HCT116 (cell line): ENCODE results near the gene MARS1.

Source experiments
- ATF3 ChIP-seq: IDR thresholded peaks from 2 replicates; pipeline ENCODE4 v1.6.1; 2012
- EGR1 ChIP-seq: IDR thresholded peaks from 2 replicates; pipeline ENCODE4 v1.6.1; 2012; ENCODE audit warnings: low read depth
- EZH2 ChIP-seq: fragments of 200-600 bp; sonication (generic); IDR thresholded peaks from 2 replicates; pipeline ENCODE4 v1.6.1; 2017; ENCODE audit warnings: antibody characterized with exemption, mixed run types
- EZH2phosphoT487 ChIP-seq: fragments of 200-600 bp; IDR thresholded peaks from 2 replicates; pipeline ENCODE4 v1.6.1; 2018; ENCODE audit warnings: antibody characterized with exemption, borderline replicate concordance
- JUND ChIP-seq: IDR thresholded peaks from 2 replicates; pipeline ENCODE4 v1.6.1; 2012
- POLR2A ChIP-seq: IDR thresholded peaks from 2 replicates; pipeline ENCODE4 v1.7.0; 2011; ENCODE audit warnings: borderline replicate concordance; ENCODE audit not compliant: insufficient read depth, insufficient read length; ENCODE audit errors: extremely low read depth
- POLR2AphosphoS5 ChIP-seq: IDR thresholded peaks from 2 replicates; pipeline ENCODE4 v1.6.1; 2011; ENCODE audit warnings: mild to moderate bottlenecking, low read depth, low read length, moderate library complexity
- RAD21 ChIP-seq: IDR thresholded peaks from 2 replicates; pipeline ENCODE4 v1.6.1; 2012; ENCODE audit warnings: low read depth, mild to moderate bottlenecking
- REST ChIP-seq: IDR thresholded peaks from 2 replicates; pipeline ENCODE4 v1.6.1; 2012; ENCODE audit warnings: low read depth
- SIN3A ChIP-seq: IDR thresholded peaks from 2 replicates; pipeline ENCODE4 v1.6.1; 2012; ENCODE audit warnings: low read depth
- YY1 ChIP-seq: IDR thresholded peaks from 2 replicates; pipeline ENCODE4 v1.6.1; 2011; ENCODE audit warnings: low read length, low read depth, moderate library complexity, mild to moderate bottlenecking; ENCODE audit not compliant: insufficient replicate concordance; ENCODE audit errors: extremely low read depth
- ZNF274 ChIP-seq: fragments of 200-500 bp; sonication (Bioruptor generic); IDR thresholded peaks from 2 replicates; pipeline ENCODE4 v1.6.1; 2014; ENCODE audit warnings: mild to moderate bottlenecking, low read depth, low read length, inconsistent platforms
- TF ChIP-seq, protein P1 (sequence below), 3 experiments: fragments of 200-600 bp in 1 of 3; sonication (generic) in 1 of 3; IDR thresholded peaks in 2 of 3; conservative IDR thresholded peaks in 1 of 3; 2 replicates each; pipeline ENCODE4 v1.5.1; 2012 to 2017; ENCODE audit warnings: low read depth in 2 of 3, low read length in 2 of 3, antibody characterized with exemption in 1 of 3, borderline replicate concordance in 1 of 3, control low read depth in 1 of 3, mild to moderate bottlenecking in 1 of 3, mixed read lengths in 1 of 3, mixed run types in 1 of 3, moderate library complexity in 1 of 3; ENCODE audit not compliant: insufficient read depth in 1 of 3
- TF ChIP-seq, protein P2 (sequence below): IDR thresholded peaks from 2 replicates; pipeline ENCODE4 v1.6.1; 2011; ENCODE audit warnings: mild to moderate bottlenecking, low read length, moderate library complexity; ENCODE audit not compliant: insufficient replicate concordance; ENCODE audit errors: extremely low read depth

- no peak for TF ChIP-seq POLR2A
- TF ChIP-seq POLR2AphosphoS5: no peak
- TF ChIP-seq, protein P1, sequence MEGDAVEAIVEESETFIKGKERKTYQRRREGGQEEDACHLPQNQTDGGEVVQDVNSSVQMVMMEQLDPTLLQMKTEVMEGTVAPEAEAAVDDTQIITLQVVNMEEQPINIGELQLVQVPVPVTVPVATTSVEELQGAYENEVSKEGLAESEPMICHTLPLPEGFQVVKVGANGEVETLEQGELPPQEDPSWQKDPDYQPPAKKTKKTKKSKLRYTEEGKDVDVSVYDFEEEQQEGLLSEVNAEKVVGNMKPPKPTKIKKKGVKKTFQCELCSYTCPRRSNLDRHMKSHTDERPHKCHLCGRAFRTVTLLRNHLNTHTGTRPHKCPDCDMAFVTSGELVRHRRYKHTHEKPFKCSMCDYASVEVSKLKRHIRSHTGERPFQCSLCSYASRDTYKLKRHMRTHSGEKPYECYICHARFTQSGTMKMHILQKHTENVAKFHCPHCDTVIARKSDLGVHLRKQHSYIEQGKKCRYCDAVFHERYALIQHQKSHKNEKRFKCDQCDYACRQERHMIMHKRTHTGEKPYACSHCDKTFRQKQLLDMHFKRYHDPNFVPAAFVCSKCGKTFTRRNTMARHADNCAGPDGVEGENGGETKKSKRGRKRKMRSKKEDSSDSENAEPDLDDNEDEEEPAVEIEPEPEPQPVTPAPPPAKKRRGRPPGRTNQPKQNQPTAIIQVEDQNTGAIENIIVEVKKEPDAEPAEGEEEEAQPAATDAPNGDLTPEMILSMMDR (IDR thresholded peaks at IDR 0.05 in 2 of 3, conservative IDR thresholded peaks at IDR 0.05 in 1 of 3; ENCODE audit: borderline replicate concordance in 1 of 3, insufficient read depth in 1 of 3, low read depth in 2 of 3, low read length in 2 of 3): no peak
- no peak for TF ChIP-seq ATF3
- TF ChIP-seq EZH2: no peak
- no peak for TF ChIP-seq EGR1
- TF ChIP-seq SIN3A: no peak
- no peak for TF ChIP-seq EZH2phosphoT487
- TF ChIP-seq ZNF274: no peak
- no peak for TF ChIP-seq YY1
- no peak for TF ChIP-seq JUND
- TF ChIP-seq, protein P2, sequence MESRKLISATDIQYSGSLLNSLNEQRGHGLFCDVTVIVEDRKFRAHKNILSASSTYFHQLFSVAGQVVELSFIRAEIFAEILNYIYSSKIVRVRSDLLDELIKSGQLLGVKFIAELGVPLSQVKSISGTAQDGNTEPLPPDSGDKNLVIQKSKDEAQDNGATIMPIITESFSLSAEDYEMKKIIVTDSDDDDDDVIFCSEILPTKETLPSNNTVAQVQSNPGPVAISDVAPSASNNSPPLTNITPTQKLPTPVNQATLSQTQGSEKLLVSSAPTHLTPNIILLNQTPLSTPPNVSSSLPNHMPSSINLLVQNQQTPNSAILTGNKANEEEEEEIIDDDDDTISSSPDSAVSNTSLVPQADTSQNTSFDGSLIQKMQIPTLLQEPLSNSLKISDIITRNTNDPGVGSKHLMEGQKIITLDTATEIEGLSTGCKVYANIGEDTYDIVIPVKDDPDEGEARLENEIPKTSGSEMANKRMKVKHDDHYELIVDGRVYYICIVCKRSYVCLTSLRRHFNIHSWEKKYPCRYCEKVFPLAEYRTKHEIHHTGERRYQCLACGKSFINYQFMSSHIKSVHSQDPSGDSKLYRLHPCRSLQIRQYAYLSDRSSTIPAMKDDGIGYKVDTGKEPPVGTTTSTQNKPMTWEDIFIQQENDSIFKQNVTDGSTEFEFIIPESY: no peak
- TF ChIP-seq RAD21: no peak
- TF ChIP-seq REST: no peak
Measured at GRCh38 chr12:57448669-57449068, 39.2 kb upstream of the MARS1 start.
